H1 (cell line): ENCODE data around the gene LRP8. TPM values are rescaled to one million over a fixed set of nuclear protein-coding genes. Genes with fewer than 3 reads are reported as not detected.
A peak's percentile ranks its signal among the peaks of the same experiment; 100 is the strongest.

Experiments
- CTCF ChIA-PET: fragments of 300-600 bp; sonication (Branson Sonifier 250); formaldehyde crosslinking; loops from one replicate; lab custom pipeline; 2021; ENCODE audit not compliant: partially characterized antibody; lab: Charles Lee
- POLR2A ChIA-PET: fragments of 300-600 bp; sonication (Branson Sonifier 250); formaldehyde crosslinking; loops from one replicate; lab custom pipeline; 2021; ENCODE audit warnings: inconsistent platforms; ENCODE audit not compliant: partially characterized antibody; lab: Charles Lee
- DNase-seq, 2 experiments: peaks; one replicate each; pipeline versions ENCODE4 v3.0.0 to v3.0.0-alpha.2; 2010 to 2022; ENCODE audit warnings: low spot score in 2 of 2, low read depth in 1 of 2, mixed read lengths in 1 of 2
- FAIRE-seq: peaks from 2 replicates; lab custom pipeline; 2011; peaks lifted over from hg19 to GRCh38; lab: Jason Lieb, UNC
- H2AFZ ChIP-seq: 2 replicates; pipeline ENCODE4 v1.8.1; 2012; ENCODE audit warnings: low read length, inconsistent platforms
- H2AK5ac ChIP-seq: 2 replicates; pipeline ENCODE4 v1.6.1; 2013; ENCODE audit warnings: low read depth, low read length
- H2BK120ac ChIP-seq: replicated peaks from 2 replicates; pipeline ENCODE3; 2013; ENCODE audit warnings: low read depth, low read length, inconsistent platforms
- H2BK12ac ChIP-seq: 2 replicates; pipeline ENCODE4 v1.6.1; 2013; ENCODE audit warnings: low read depth, low read length
- H2BK15ac ChIP-seq: 2 replicates; pipeline ENCODE4 v1.6.1; 2013; ENCODE audit warnings: low read length
- H2BK20ac ChIP-seq: 2 replicates; pipeline ENCODE4 v1.6.1; 2013; ENCODE audit warnings: low read length
- H2BK5ac ChIP-seq: 2 replicates; pipeline ENCODE4 v1.6.1; 2013; ENCODE audit warnings: low read depth, low read length
- H3K14ac ChIP-seq: 2 replicates; pipeline ENCODE4 v1.6.1; 2013; ENCODE audit warnings: inconsistent platforms; ENCODE audit not compliant: insufficient read length
- H3K18ac ChIP-seq: 2 replicates; pipeline ENCODE4 v1.6.1; 2013; ENCODE audit warnings: low read length; ENCODE audit errors: extremely low read depth
- H3K23ac ChIP-seq: 2 replicates; pipeline ENCODE4 v1.6.1; 2013; ENCODE audit warnings: inconsistent platforms; ENCODE audit not compliant: insufficient read length
- H3K23me2 ChIP-seq: 2 replicates; pipeline ENCODE4 v1.6.1; 2013; ENCODE audit warnings: low read depth, low read length
- H3K27ac ChIP-seq: 2 replicates; pipeline ENCODE4 v1.6.1; 2011; ENCODE audit warnings: low read depth, low read length, inconsistent platforms
- H3K27me3 ChIP-seq, 4 experiments: replicated peaks in 1 of 4; 1 replicate in 1 of 4; 2 replicates in 3 of 4; pipeline versions ENCODE4 v1.6.1 to v1.8.1; 2011 to 2013; ENCODE audit warnings: low read length in 3 of 4, mild to moderate bottlenecking in 3 of 4, inconsistent platforms in 2 of 4, mixed read lengths in 2 of 4, moderate library complexity in 1 of 4; ENCODE audit not compliant: control insufficient read depth in 3 of 4, insufficient read depth in 3 of 4; ENCODE audit errors: extremely low read depth in 1 of 4
- H3K36me3 ChIP-seq, 4 experiments: 2 replicates each; pipeline versions ENCODE4 v1.6.1 to v1.8.1; 2011 to 2013; ENCODE audit warnings: mild to moderate bottlenecking in 4 of 4, low read length in 3 of 4, moderate library complexity in 2 of 4, control low read depth in 1 of 4, inconsistent platforms in 1 of 4; ENCODE audit not compliant: insufficient read depth in 4 of 4, control insufficient read depth in 2 of 4
- H3K4ac ChIP-seq: replicated peaks from 2 replicates; pipeline ENCODE3; 2013; ENCODE audit warnings: low read length, low read depth, mixed read lengths, inconsistent platforms; ENCODE audit not compliant: insufficient read length
- H3K4me1 ChIP-seq, 4 experiments: replicated peaks in 1 of 4; 1 replicate in 1 of 4; 2 replicates in 3 of 4; pipeline versions ENCODE4 v1.6.1 to v1.8.1; 2011 to 2013; ENCODE audit warnings: low read length in 3 of 4, inconsistent platforms in 2 of 4, mixed read lengths in 1 of 4; ENCODE audit not compliant: insufficient read depth in 4 of 4, control insufficient read depth in 3 of 4
- H3K4me2 ChIP-seq, 2 experiments: 2 replicates each; pipeline versions ENCODE4 v1.6.1 to v1.8.1; 2011 to 2013; ENCODE audit warnings: low read depth in 2 of 2, low read length in 2 of 2, control low read depth in 1 of 2, inconsistent platforms in 1 of 2, mild to moderate bottlenecking in 1 of 2; ENCODE audit not compliant: insufficient read depth in 1 of 2
- H3K4me3 ChIP-seq, 4 experiments: fragments of 200-600, 300-600 bp in 1 of 4; sonication (generic), shearing (Covaris generic), sonication (Bioruptor Twin) in 1 of 4; 2 replicates each; pipeline versions ENCODE4 v1.5.1 to v1.8.1; 2011 to 2016; ENCODE audit warnings: low read length in 4 of 4, low read depth in 3 of 4, control low read depth in 2 of 4, inconsistent platforms in 2 of 4, mild to moderate bottlenecking in 2 of 4, mixed read lengths in 1 of 4, moderate library complexity in 1 of 4; ENCODE audit not compliant: insufficient read depth in 2 of 4; ENCODE audit errors: extremely low read depth in 1 of 4
- H3K56ac ChIP-seq: replicated peaks from 2 replicates; pipeline ENCODE3; 2013; ENCODE audit warnings: low read depth, mild to moderate bottlenecking, mixed read lengths, low read length, inconsistent platforms; ENCODE audit not compliant: insufficient read length
- H3K79me1 ChIP-seq: 2 replicates; pipeline ENCODE4 v1.6.1; 2013; ENCODE audit warnings: low read depth, low read length, control low read depth
- H3K79me2 ChIP-seq, 2 experiments: 2 replicates each; pipeline versions ENCODE4 v1.6.1 to v1.8.1; 2012 to 2013; ENCODE audit warnings: low read length in 2 of 2, mild to moderate bottlenecking in 2 of 2, inconsistent platforms in 1 of 2; ENCODE audit not compliant: insufficient read depth in 2 of 2, control insufficient read depth in 1 of 2
- H3K9ac ChIP-seq, 4 experiments: replicated peaks in 1 of 4; 1 replicate in 1 of 4; 2 replicates in 3 of 4; pipeline versions ENCODE4 v1.6.1 to v1.8.1; 2011 to 2013; ENCODE audit warnings: low read depth in 3 of 4, low read length in 3 of 4, control low read depth in 2 of 4, mild to moderate bottlenecking in 2 of 4, moderate library complexity in 2 of 4, inconsistent platforms in 1 of 4; ENCODE audit errors: extremely low read depth in 1 of 4
- H3K9me3 ChIP-seq, 2 experiments: 2 replicates each; pipeline versions ENCODE4 v1.6.1 to v1.8.1; 2012 to 2013; ENCODE audit warnings: mild to moderate bottlenecking in 2 of 2, moderate library complexity in 2 of 2, control low read depth in 1 of 2, inconsistent platforms in 1 of 2, low read depth in 1 of 2, low read length in 1 of 2, mixed read lengths in 1 of 2; ENCODE audit not compliant: insufficient read depth in 2 of 2
- H4K20me1 ChIP-seq, 2 experiments: replicated peaks in 1 of 2; 2 replicates each; pipeline versions ENCODE3 to v1.8.1; 2011 to 2013; ENCODE audit warnings: inconsistent platforms in 2 of 2, low read length in 2 of 2, mild to moderate bottlenecking in 1 of 2; ENCODE audit not compliant: insufficient read depth in 2 of 2, control insufficient read depth in 1 of 2
- H4K5ac ChIP-seq: 2 replicates; pipeline ENCODE4 v1.6.1; 2013; ENCODE audit warnings: low read length, low read depth, mixed read lengths, inconsistent platforms; ENCODE audit not compliant: insufficient read length
- H4K8ac ChIP-seq: 2 replicates; pipeline ENCODE4 v1.8.0; 2013; ENCODE audit warnings: mild to moderate bottlenecking, moderate library complexity, low read length, inconsistent platforms; ENCODE audit not compliant: insufficient read depth; ENCODE audit errors: extremely low read depth
- H4K91ac ChIP-seq: replicated peaks from 2 replicates; pipeline ENCODE3; 2013; ENCODE audit warnings: low read length, mixed read lengths, inconsistent platforms; ENCODE audit not compliant: insufficient read length
- ASH2L ChIP-seq: fragments of 200-600, 300-600 bp; sonication (generic); IDR thresholded peaks from one replicate; pipeline ENCODE4 v1.7.1; 2017; ENCODE audit warnings: low read length
- BRCA1 ChIP-seq: IDR thresholded peaks from 2 replicates; pipeline ENCODE4 v1.6.1; 2012; ENCODE audit warnings: low read depth, low read length, improper control_type of control experiment
- CBX5 ChIP-seq: fragments of 300-800, 300-1000 bp; sonication (generic); IDR thresholded peaks from 2 replicates; pipeline ENCODE4 v1.7.1; 2016; ENCODE audit warnings: antibody characterized with exemption, low read length, low read depth
- CTBP2 ChIP-seq: IDR thresholded peaks from 2 replicates; pipeline ENCODE4 v1.7.0; 2011; ENCODE audit warnings: borderline replicate concordance, mild to moderate bottlenecking, moderate library complexity, mixed read lengths, low read length; ENCODE audit not compliant: insufficient read depth, insufficient read length
- NRF1 ChIP-seq: IDR thresholded peaks from 2 replicates; pipeline ENCODE4 v1.6.1; 2011; ENCODE audit warnings: mild to moderate bottlenecking, low read depth, low read length, improper control_type of control experiment
- RFX5 ChIP-seq: IDR thresholded peaks from 2 replicates; pipeline ENCODE4 v1.6.1; 2011; ENCODE audit warnings: low read depth, low read length, improper control_type of control experiment, borderline replicate concordance
- SAP30 ChIP-seq: fragments of 300-600 bp; sonication (generic); IDR thresholded peaks from 2 replicates; pipeline ENCODE4 v1.7.1; 2012; ENCODE audit warnings: low read length, moderate library complexity, mild to moderate bottlenecking, inconsistent platforms; ENCODE audit not compliant: insufficient read depth, insufficient replicate concordance
- SP1 ChIP-seq: IDR thresholded peaks from 2 replicates; pipeline ENCODE4 v1.6.1; 2011; ENCODE audit warnings: low read depth, low read length
- TAF1 ChIP-seq: IDR thresholded peaks from 2 replicates; pipeline ENCODE4 v1.6.1; 2011; ENCODE audit warnings: mild to moderate bottlenecking, low read depth, low read length
- TAF7 ChIP-seq: optimal IDR thresholded peaks from 2 replicates; pipeline ENCODE3; 2011; ENCODE audit warnings: low read depth, mild to moderate bottlenecking, inconsistent platforms, low read length, moderate library complexity, borderline replicate concordance
- USF2 ChIP-seq: IDR thresholded peaks from 2 replicates; pipeline ENCODE4 v1.6.1; 2011; ENCODE audit warnings: low read length, improper control_type of control experiment
- WGBS, 2 experiments: shearing (Covaris generic) in 1 of 2; methylation state at CpG; one replicate each; pipeline versions ENCODE4 v1.1.6 to v1.1.7; 2013 to 2015; ENCODE audit warnings: low lambda C conversion rate in 2 of 2, mixed read lengths in 2 of 2, inconsistent platforms in 1 of 2, low coverage in 1 of 2, missing lambda C conversion rate in 1 of 2; ENCODE audit not compliant: insufficient replicate concordance in 2 of 2, insufficient coverage in 1 of 2, insufficient read length in 1 of 2; ENCODE audit errors: extremely low coverage in 1 of 2, missing lambda C conversion rate in 1 of 2; 5-methylcytosine and 5-hydroxymethylcytosine counted together
- polyA plus RNA-seq, 7 experiments: library from polyadenylated mRNA; depleted of rRNA in 3 of 7; stranded (reverse) in 5 of 7; unstranded in 2 of 7; fragments of >200 nt in 5 of 7; fragments of 200-250 nt in 2 of 7; gene quantifications; 1 replicate in 5 of 7; 2 replicates in 1 of 7; 4 replicates in 1 of 7; pipeline versions ENCODE4 v1.2.1 to v1.2.3, GENCODE V29; 2011 to 2013; ENCODE audit warnings: missing spikeins in 2 of 7, mixed read lengths in 2 of 7
- total RNA-seq: library from RNA; stranded (reverse); fragmentation: NEBNext Ultra II Directional; extraction: Animal tissue kit (Norgen Biotek cat#: 25700); gene quantifications from 2 replicates; pipeline ENCODE4 v1.2.1, GENCODE V29; 2021
- TF ChIP-seq, protein P1 (sequence below): IDR thresholded peaks from 2 replicates; pipeline ENCODE4 v1.6.1; 2012; ENCODE audit warnings: inconsistent platforms

Gene LRP8
- total and polyA plus RNA-seq, 2 of the 8 experiments (the other 6 are each of a cell fraction or from before 2014, with no cell fraction given), result 63.2 to 66.4 TPM

GRCh38 chr1:53324321-53324720, 3.5 kb downstream of the LRP8 start:
- H4K8ac ChIP-seq, result no peak overlapping the region
- H4K91ac ChIP-seq, result no peak overlapping the region
- H3K27me3 ChIP-seq, result no peaks in the 10 kb centered on the region
- peaks cover 16% of the 10 kb centered on the region for H3K23me2 ChIP-seq
- H3K27ac ChIP-seq, result no peak overlapping the region
- POLR2A ChIA-PET, result interaction anchor here (0.6 to 2.4 kb wide), 9 partner anchors 12 to 125 kb away, joined by 3 to 9 read pairs (median 3); partner anchors contain the start of gene MAGOH
- no peak overlapping the region for H3K23ac ChIP-seq
- no peak overlapping the region for H4K5ac ChIP-seq
- no peak overlapping the region for H2BK12ac ChIP-seq
- H3K56ac ChIP-seq, result no peak overlapping the region
- H3K79me1 ChIP-seq, result peaks cover 38% of the 10 kb centered on the region
- H4K20me1 ChIP-seq, result peaks cover 18 to 32% of the 10 kb centered on the region in 2 experiments
- H2AFZ ChIP-seq, result no peak overlapping the region
- no peak overlapping the region for H3K4ac ChIP-seq
- H3K14ac ChIP-seq, result no peak overlapping the region
- peak overlapping the region; percentile 41; the same call in 1 of the 2 replicates for H2BK5ac ChIP-seq
- H2AK5ac ChIP-seq, result no peak overlapping the region
- H3K4me2 ChIP-seq, result peak overlapping the region in 1 of 2 experiments; percentile 91; a peak in 2 of 4 replicates
- H3K36me3 ChIP-seq, result peaks cover 21 to 53% (median 26%) of the 10 kb centered on the region in 4 experiments
- no peak overlapping the region for H2BK15ac ChIP-seq
- H3K4me1 ChIP-seq, result peaks cover 4 to 15% (median 9%) of the 10 kb centered on the region in 4 experiments
- 90% methylated on average over 10 of the region's 10 CpGs; no CpG with 5 or more reads in 1 of the 2 experiments for WGBS, 2 experiments
- peaks cover 13 to 55% of the 10 kb centered on the region in 2 experiments for H3K79me2 ChIP-seq
- no peak overlapping the region; the same call in 1 of the 2 replicates for H3K18ac ChIP-seq
- H2BK20ac ChIP-seq, result no peak overlapping the region
- no peaks in the 10 kb centered on the region for H3K9me3 ChIP-seq
- no peak overlapping the region for H3K4me3 ChIP-seq
- DNase-seq (no peak), FAIRE-seq (no peak)
- no peak overlapping the region for H3K9ac ChIP-seq
- CTCF ChIA-PET, result interaction anchor here (1.0 to 3.7 kb wide), 11 partner anchors 8 to 359 kb away, joined by 3 to 18 read pairs (median 5); no protein-coding TSS in a partner anchor
- H2BK120ac ChIP-seq, result no peak overlapping the region
- TF ChIP-seq CTBP2, result no peak
- TF ChIP-seq SP1, result no peak
- no peak for TF ChIP-seq TAF1
- TF ChIP-seq, protein P1, sequence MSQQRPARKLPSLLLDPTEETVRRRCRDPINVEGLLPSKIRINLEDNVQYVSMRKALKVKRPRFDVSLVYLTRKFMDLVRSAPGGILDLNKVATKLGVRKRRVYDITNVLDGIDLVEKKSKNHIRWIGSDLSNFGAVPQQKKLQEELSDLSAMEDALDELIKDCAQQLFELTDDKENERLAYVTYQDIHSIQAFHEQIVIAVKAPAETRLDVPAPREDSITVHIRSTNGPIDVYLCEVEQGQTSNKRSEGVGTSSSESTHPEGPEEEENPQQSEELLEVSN, result no peak
- TF ChIP-seq SAP30, result no peak
- TF ChIP-seq NRF1, result no peak
- no peak for TF ChIP-seq TAF7
- no peak for TF ChIP-seq RFX5
- TF ChIP-seq ASH2L, result no peak
- TF ChIP-seq CBX5, result no peak
- TF ChIP-seq USF2, result no peak
- TF ChIP-seq BRCA1, result no peak
